ENCODE measurements around the gene PCBP4. TPM values are rescaled to one million over a fixed set of nuclear protein-coding genes. Genes with fewer than 3 reads are reported as not detected.

PCBP4 gene
- total RNA-seq, 1 experiment from 2014 or later = 48.8 TPM

- Histone ChIP-seq H3K36me3 (ENCODE audit: control insufficient read depth in 1 of 2, insufficient read depth in 2 of 2, low read length in 2 of 2) (no peaks in the 10 kb centered on the region), H3K79me2 (ENCODE audit: insufficient read depth, low read length) (peaks cover 12% of the 10 kb centered on the region), H3K4me3 (replicated peaks in 1 of 2; ENCODE audit: low read depth in 1 of 2, low read length in 2 of 2) (peak overlapping the region; percentile 75 to 86; a peak in 3 of 4 replicates), H3K9me3 (ENCODE audit: control insufficient read depth in 1 of 2, insufficient read depth in 1 of 2, low read depth in 1 of 2, low read length in 2 of 2) (no peaks in the 10 kb centered on the region), H3K9me2 (ENCODE audit: insufficient read depth) (no peaks in the 10 kb centered on the region), H3K9ac (ENCODE audit: low read length) (peak overlapping the region; percentile 79), H2AFZ (ENCODE audit: low read depth, low read length, poor library complexity, severe bottlenecking) (no peak overlapping the region), H3K27me3 (ENCODE audit: insufficient read depth, low read length) (no peaks in the 10 kb centered on the region), H4K20me1 (ENCODE audit: insufficient read depth) (no peaks in the 10 kb centered on the region), H3K4me2 (ENCODE audit: low read length) (peak overlapping the region; percentile 98), H3K27ac (ENCODE audit: low read depth, low read length) (peak overlapping the region; percentile 82), H3K4me1 (ENCODE audit: control insufficient read depth in 1 of 2, insufficient read depth in 2 of 2, low read length in 2 of 2) (peaks cover 24 to 56% of the 10 kb centered on the region in 2 experiments)
- CTCF ChIA-PET = interaction anchor here (3.3 kb wide), 1 partner anchor 11 kb away, joined by 47 read pairs; the partner anchor contains the start of genes ABHD14A and ABHD14B
- intact Hi-C loops (cut with micrococcal nuclease) = loop anchor here (5.0 kb wide), 1 partner anchor 267 kb away; no protein-coding TSS in a partner anchor
- BruUV-seq (replicated peaks) = no TSS peak
- RAD21 ChIA-PET (ENCODE audit: low non-redundant PET in 1 of 2, low total read pairs in 2 of 2, uncharacterized antibody in 2 of 2, unreplicated experiment in 2 of 2) = no interaction called here
- DNase-seq (ENCODE audit: low read depth, low spot score) = no peak
- POLR2A ChIA-PET = interaction anchor here (0.7 to 4.3 kb wide), 4 partner anchors 7 to 43 kb away, joined by 3 to 47 read pairs (median 17); partner anchors contain the start of genes PARP3, RPL29 and RRP9
- ATAC-seq = no peak
- TF ChIP-seq POLR2A (IDR thresholded peaks at IDR 0.05; ENCODE audit: borderline replicate concordance, extremely low read depth, insufficient read depth, insufficient read length) = no peak
- TF ChIP-seq ZFX (IDR thresholded peaks at IDR 0.05) = no peak
- TF ChIP-seq POLR2AphosphoS5 (IDR thresholded peaks at IDR 0.05; ENCODE audit: low read depth, low read length) = no peak
- TF ChIP-seq TCF7L2 (IDR thresholded peaks at IDR 0.05; ENCODE audit: borderline replicate concordance, extremely low read depth, insufficient read depth, insufficient read length) = no peak
- TF ChIP-seq RAD21 (IDR thresholded peaks at IDR 0.05; ENCODE audit: low read depth) = no peak
- TF ChIP-seq SRF (IDR thresholded peaks at IDR 0.05; ENCODE audit: low read depth) = no peak
- TF ChIP-seq FOSL1 (IDR thresholded peaks at IDR 0.05; ENCODE audit: low read depth) = no peak
- no peak for TF ChIP-seq JUND (IDR thresholded peaks at IDR 0.05)
- no peak for TF ChIP-seq ZBTB33 (IDR thresholded peaks at IDR 0.05; ENCODE audit: extremely low read depth, insufficient replicate concordance, low read length)
- TF ChIP-seq SIN3A (IDR thresholded peaks at IDR 0.05; ENCODE audit: low read depth) = no peak
- no peak for TF ChIP-seq ZNF274 (IDR thresholded peaks at IDR 0.05; ENCODE audit: low read depth, low read length)
- TF ChIP-seq ELF1 (IDR thresholded peaks at IDR 0.05; ENCODE audit: borderline replicate concordance, low read depth) = no peak
- TF ChIP-seq REST (IDR thresholded peaks at IDR 0.05; ENCODE audit: low read depth) = no peak
- no peak for TF ChIP-seq EZH2 (IDR thresholded peaks at IDR 0.05)
- TF ChIP-seq CTCF (IDR thresholded peaks at IDR 0.05 in 2 of 3, conservative IDR thresholded peaks at IDR 0.05 in 1 of 3; ENCODE audit: borderline replicate concordance in 1 of 3, insufficient read depth in 1 of 3, low read depth in 2 of 3, low read length in 2 of 3) = no peak
- TF ChIP-seq SP1 (IDR thresholded peaks at IDR 0.05; ENCODE audit: low read depth) = no peak
- TF ChIP-seq ATF3 (IDR thresholded peaks at IDR 0.05) = no peak
- TF ChIP-seq YY1 (IDR thresholded peaks at IDR 0.05; ENCODE audit: extremely low read depth, insufficient replicate concordance, low read depth, low read length) = no peak
- TF ChIP-seq EGR1 (IDR thresholded peaks at IDR 0.05; ENCODE audit: low read depth) = no peak
Measured at GRCh38 chr3:51984269-51984647, 17.0 kb upstream of the PCBP4 start.
